ENCODE measurements around the gene PNPT1.

- TF ChIP-seq CTCF (conservative IDR thresholded peaks at IDR 0.05; ENCODE audit: low read depth, low read length): no peak
- no peak for TF ChIP-seq BHLHE40 (IDR thresholded peaks at IDR 0.05; ENCODE audit: low read depth, low read length)
These were observed 56.8 kb downstream of the PNPT1 start for GRCh38 chr2:55636831-55637230.

All from IMR-90 (cell line).